Kidney capillary endothelial cell (primary cell): ENCODE measurements around the gene METTL1.
A peak's percentile ranks its signal among the peaks of the same experiment; 100 is the strongest.
"Not testable (repeated sequence)": the region's sequence is repeated elsewhere in the genome, so short reads cannot be mapped to it uniquely, and the experiment has no call there.

Experiments used
- DNase-seq: peaks from one replicate; pipeline ENCODE4 v3.0.0-alpha.2; 2018; ENCODE audit warnings: low spot score

The METTL1 gene

GRCh38 chr12:57797933-57798332 lies 26.0 kb upstream of the METTL1 start:
- DNase-seq: no peak

GRCh38 chr12:57796996-57797395 lies 25.1 kb upstream of the METTL1 start:
- no peak for DNase-seq

GRCh38 chr12:57795354-57795753 lies 23.4 kb upstream of the METTL1 start:
- no peak for DNase-seq

- peak; percentile 21 for DNase-seq
Observed at GRCh38 chr12:57793920-57794319, 22.0 kb upstream of the METTL1 start.

GRCh38 chr12:57783861-57784260 lies 12.0 kb upstream of the METTL1 start:
- no peak for DNase-seq

GRCh38 chr12:57783466-57783801 lies 11.5 kb upstream of the METTL1 start:
- no peak for DNase-seq

- DNase-seq: peak; percentile 83
Observed at GRCh38 chr12:57782608-57783465, 10.9 kb upstream of the METTL1 start, which contains the start of gene TSFM. TSFM (plus strand) TSS chr12:57782787; CDS start chr12:57782802, 15 bp downstream.

- DNase-seq: no peak
Observed at GRCh38 chr12:57782243-57782607, 10.3 kb upstream of the METTL1 start.

GRCh38 chr12:57781801-57782200 lies 9.9 kb upstream of the METTL1 start:
- DNase-seq: no peak

- DNase-seq: no peak
Observed at GRCh38 chr12:57781244-57781643, 9.3 kb upstream of the METTL1 start.

- DNase-seq: no peak
Observed at GRCh38 chr12:57780284-57780897, 8.5 kb upstream of the METTL1 start.

- DNase-seq: no peak
Observed at GRCh38 chr12:57779736-57780135, 7.8 kb upstream of the METTL1 start.

GRCh38 chr12:57777911-57778310 lies 6.0 kb upstream of the METTL1 start:
- DNase-seq: no peak

- DNase-seq: no peak
Observed at GRCh38 chr12:57777367-57777766, 5.5 kb upstream of the METTL1 start.

GRCh38 chr12:57776247-57776587 lies 4.3 kb upstream of the METTL1 start:
- no peak for DNase-seq

- DNase-seq: no peak
Observed at GRCh38 chr12:57775563-57776246, 3.8 kb upstream of the METTL1 start.

GRCh38 chr12:57775044-57775443 lies 3.1 kb upstream of the METTL1 start:
- no peak for DNase-seq

- not testable (repeated sequence) for DNase-seq
Observed at GRCh38 chr12:57774634-57775033, 2.7 kb upstream of the METTL1 start.

GRCh38 chr12:57772429-57773322 lies 771 bp upstream of the METTL1 start, which contains the start of gene EEF1AKMT3:
EEF1AKMT3 (plus strand) TSS chr12:57772614; CDS start chr12:57772725, 111 bp downstream.
- no peak for DNase-seq

GRCh38 chr12:57771236-57771872 lies 551 bp downstream of the METTL1 start:
- peak; percentile 81 for DNase-seq

GRCh38 chr12:57770734-57771133 lies 1.2 kb downstream of the METTL1 start:
- DNase-seq: no peak

- DNase-seq: no peak
Observed at GRCh38 chr12:57769594-57769993, 2.3 kb downstream of the METTL1 start.
